Left ventricle myocardium inferior (tissue), 1 donor: ENCODE results near the gene RALBP1. TPM values are rescaled to one million over a fixed set of nuclear protein-coding genes. Genes with fewer than 3 reads are reported as not detected.

Source experiments
- DNase-seq: peaks from one replicate; pipeline ENCODE4 v3.0.0-alpha.2; 2020
- H3K27ac ChIP-seq: fragments of 200-600 bp; replicated peaks from 2 replicates; pipeline ENCODE4 v1.8.0; 2021
- H3K27me3 ChIP-seq: fragments of 200-600 bp; 2 replicates; pipeline ENCODE4 v1.8.0; 2021; ENCODE audit warnings: low read depth
- H3K36me3 ChIP-seq: fragments of 200-600 bp; 2 replicates; pipeline ENCODE4 v1.8.0; 2021
- H3K4me1 ChIP-seq: fragments of 200-600 bp; 2 replicates; pipeline ENCODE4 v1.8.0; 2021
- H3K4me3 ChIP-seq: fragments of 200-600 bp; 2 replicates; pipeline ENCODE4 v1.8.0; 2021; ENCODE audit warnings: mild to moderate bottlenecking, moderate library complexity
- H3K9me3 ChIP-seq: fragments of 200-600 bp; replicated peaks from 2 replicates; pipeline ENCODE4 v1.8.0; 2021
- CTCF ChIP-seq: fragments of 200-600 bp; IDR thresholded peaks from 2 replicates; pipeline ENCODE4 v1.8.0; 2021; ENCODE audit warnings: antibody characterized with exemption, mild to moderate bottlenecking, borderline replicate concordance
- intact Hi-C: fragments of 100-400 bp; cut with micrococcal nuclease; formaldehyde crosslinking; loops from one replicate; pipeline ENCODE4 v1.11.0; 2022
- total RNA-seq: library from RNA; stranded (reverse); fragmentation: NEBNext Ultra II Directional; extraction: Animal tissue kit (Norgen Biotek cat#: 25700); gene quantifications from one replicate; pipeline ENCODE4 v1.2.1, GENCODE V29; 2021
- donor health status: DM: no; HTN: yes; CAD: no; lungs with severe emphysema.

The RALBP1 gene
- total RNA-seq, 1 donor from 2014 or later, result 46.2 TPM

DNA sequence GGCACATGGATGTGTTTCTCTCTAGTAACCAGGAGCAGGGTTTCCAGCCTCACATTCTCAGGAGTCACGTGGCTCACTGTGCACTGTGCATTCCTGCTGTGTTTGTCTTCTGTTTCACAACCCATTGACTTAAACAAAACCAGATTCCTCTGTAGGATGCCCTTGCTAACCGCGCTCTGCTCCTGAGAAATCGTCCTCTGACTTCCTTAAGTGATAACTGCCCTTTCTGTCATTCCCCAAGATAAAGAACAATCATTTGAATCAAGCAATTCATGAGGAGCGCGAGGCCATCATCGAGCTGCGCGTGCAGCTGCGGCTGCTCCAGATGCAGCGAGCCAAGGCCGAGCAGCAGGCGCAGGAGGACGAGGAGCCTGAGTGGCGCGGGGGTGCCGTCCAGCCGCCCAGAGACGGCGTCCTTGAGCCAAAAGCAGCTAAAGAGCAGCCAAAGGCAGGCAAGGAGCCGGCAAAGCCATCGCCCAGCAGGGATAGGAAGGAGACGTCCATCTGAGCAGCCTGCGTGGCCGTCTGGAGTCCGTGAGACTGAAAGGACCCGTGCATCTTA lies 60.2 kb downstream of the RALBP1 start:
- peaks cover 3% of the 10 kb centered on the region for H3K4me1 ChIP-seq
- DNase-seq, result no peak
- no peak overlapping the region for H3K27ac ChIP-seq
- peaks cover 74% of the 10 kb centered on the region for H3K36me3 ChIP-seq
- H3K9me3 ChIP-seq, result no peaks in the 10 kb centered on the region
- H3K27me3 ChIP-seq, result no peaks in the 10 kb centered on the region
- no peak for TF ChIP-seq CTCF
- H3K4me3 ChIP-seq, result no peak overlapping the region
- intact Hi-C loops, result no loop called here

- intact Hi-C loops, result no loop called here
- Histone ChIP-seq H3K9me3 (no peaks in the 10 kb centered on the region), H3K4me1 (peaks cover 3% of the 10 kb centered on the region), H3K27ac (no peak overlapping the region), H3K4me3 (no peak overlapping the region), H3K27me3 (no peaks in the 10 kb centered on the region), H3K36me3 (peaks cover 63% of the 10 kb centered on the region)
- DNase-seq, result no peak
- no peak for TF ChIP-seq CTCF
Observed at GRCh38 chr18:9536354-9537152, 61.2 kb downstream of the RALBP1 start.

GRCh38 chr18:9537677-9538076 lies 62.4 kb downstream of the RALBP1 start:
- Histone ChIP-seq H3K36me3 (peaks cover 54% of the 10 kb centered on the region), H3K4me3 (no peak overlapping the region), H3K9me3 (no peaks in the 10 kb centered on the region), H3K4me1 (peaks cover 3% of the 10 kb centered on the region), H3K27me3 (no peaks in the 10 kb centered on the region), H3K27ac (no peak overlapping the region)
- intact Hi-C loops, result no loop called here
- DNase-seq, result no peak
- TF ChIP-seq CTCF, result no peak

GRCh38 chr18:9539283-9539682 lies 64.0 kb downstream of the RALBP1 start:
- no peaks in the 10 kb centered on the region for H3K9me3 ChIP-seq
- peaks cover 3% of the 10 kb centered on the region for H3K4me1 ChIP-seq
- H3K36me3 ChIP-seq, result peaks cover 42% of the 10 kb centered on the region
- no peak overlapping the region for H3K4me3 ChIP-seq
- DNase-seq, result no peak
- intact Hi-C loops, result no loop called here
- no peaks in the 10 kb centered on the region for H3K27me3 ChIP-seq
- TF ChIP-seq CTCF, result no peak
- no peak overlapping the region for H3K27ac ChIP-seq

GRCh38 chr18:9539938-9540337 lies 64.6 kb downstream of the RALBP1 start:
- no peak for TF ChIP-seq CTCF
- peaks cover 40% of the 10 kb centered on the region for H3K36me3 ChIP-seq
- DNase-seq, result no peak
- H3K27me3 ChIP-seq, result no peaks in the 10 kb centered on the region
- peaks cover 3% of the 10 kb centered on the region for H3K4me1 ChIP-seq
- no peak overlapping the region for H3K4me3 ChIP-seq
- intact Hi-C loops, result no loop called here
- no peak overlapping the region for H3K27ac ChIP-seq
- H3K9me3 ChIP-seq, result no peaks in the 10 kb centered on the region
